ENCODE measurements around the gene THSD4.

DNA sequence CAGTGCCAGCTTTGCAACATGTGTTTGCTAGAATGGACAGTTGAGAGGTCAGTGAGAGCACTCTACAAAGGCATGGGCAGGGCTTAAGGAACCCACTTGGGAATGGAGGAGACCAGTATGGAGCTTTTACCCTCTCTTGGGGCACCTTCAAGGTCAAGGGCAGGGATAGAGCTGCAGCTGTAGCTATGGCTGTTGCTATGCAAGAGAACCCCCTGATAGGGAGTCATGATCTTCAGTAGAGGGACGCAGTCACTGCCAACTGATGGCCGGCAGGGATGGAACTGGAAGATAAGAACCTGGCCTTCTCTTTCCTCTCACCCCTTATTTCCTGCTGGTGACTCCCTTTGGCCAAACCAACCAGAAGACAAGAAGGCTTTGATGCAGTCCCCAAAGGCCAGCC is 40.3 kb downstream of the THSD4 start:
- no peak for TF ChIP-seq POLR2A (IDR thresholded peaks at IDR 0.05; ENCODE audit: low read length)
- no peak for TF ChIP-seq CHD4 (IDR thresholded peaks at IDR 0.05; ENCODE audit: borderline replicate concordance)
- TF ChIP-seq, protein P1, sequence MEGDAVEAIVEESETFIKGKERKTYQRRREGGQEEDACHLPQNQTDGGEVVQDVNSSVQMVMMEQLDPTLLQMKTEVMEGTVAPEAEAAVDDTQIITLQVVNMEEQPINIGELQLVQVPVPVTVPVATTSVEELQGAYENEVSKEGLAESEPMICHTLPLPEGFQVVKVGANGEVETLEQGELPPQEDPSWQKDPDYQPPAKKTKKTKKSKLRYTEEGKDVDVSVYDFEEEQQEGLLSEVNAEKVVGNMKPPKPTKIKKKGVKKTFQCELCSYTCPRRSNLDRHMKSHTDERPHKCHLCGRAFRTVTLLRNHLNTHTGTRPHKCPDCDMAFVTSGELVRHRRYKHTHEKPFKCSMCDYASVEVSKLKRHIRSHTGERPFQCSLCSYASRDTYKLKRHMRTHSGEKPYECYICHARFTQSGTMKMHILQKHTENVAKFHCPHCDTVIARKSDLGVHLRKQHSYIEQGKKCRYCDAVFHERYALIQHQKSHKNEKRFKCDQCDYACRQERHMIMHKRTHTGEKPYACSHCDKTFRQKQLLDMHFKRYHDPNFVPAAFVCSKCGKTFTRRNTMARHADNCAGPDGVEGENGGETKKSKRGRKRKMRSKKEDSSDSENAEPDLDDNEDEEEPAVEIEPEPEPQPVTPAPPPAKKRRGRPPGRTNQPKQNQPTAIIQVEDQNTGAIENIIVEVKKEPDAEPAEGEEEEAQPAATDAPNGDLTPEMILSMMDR (IDR thresholded peaks at IDR 0.05), result no peak
- no peak for TF ChIP-seq HOXB5 (CRISPR knock-in tag; IDR thresholded peaks at IDR 0.05)
- TF ChIP-seq RARB (CRISPR knock-in tag; IDR thresholded peaks at IDR 0.05), result no peak

Measured in A549 (cell line).